CD14-positive monocyte (primary cell): ENCODE measurements around the gene NLK. TPM values are rescaled to one million over a fixed set of nuclear protein-coding genes. Genes with fewer than 3 reads are reported as not detected.

Source experiments
- DNase-seq, 3 donors: peaks; one replicate each; pipeline ENCODE4 v3.0.0-alpha.2; 2011 to 2022
- H2AFZ ChIP-seq: 2 replicates; pipeline ENCODE4 v1.6.0; 2012; ENCODE audit warnings: mild to moderate bottlenecking, low read depth, low read length, inconsistent platforms; ENCODE audit not compliant: insufficient read depth, poor library complexity, severe bottlenecking
- H3K27ac ChIP-seq, 2 donors: 1 replicate in 1 of 2; 2 replicates in 1 of 2; pipeline ENCODE4 v1.5.1; 2012 to 2013; ENCODE audit warnings: low read length in 2 of 2, control low read depth in 1 of 2, inconsistent platforms in 1 of 2, low read depth in 1 of 2, mild to moderate bottlenecking in 1 of 2
- H3K27me3 ChIP-seq, 2 donors: one replicate each; pipeline versions ENCODE4 v1.6.0 to v1.6.1; 2011 to 2013; ENCODE audit warnings: low read length in 2 of 2; ENCODE audit not compliant: control insufficient read depth in 2 of 2, insufficient read depth in 2 of 2
- H3K36me3 ChIP-seq, 2 donors: replicated peaks in 1 of 2; 1 replicate in 1 of 2; 2 replicates in 1 of 2; pipeline versions ENCODE4 v1.5.1 to v1.6.1; 2012 to 2013; ENCODE audit warnings: low read length in 2 of 2, control low read depth in 1 of 2, inconsistent platforms in 1 of 2, mild to moderate bottlenecking in 1 of 2; ENCODE audit not compliant: insufficient read depth in 2 of 2, control insufficient read depth in 1 of 2
- H3K4me1 ChIP-seq, 2 donors: 1 replicate in 1 of 2; 2 replicates in 1 of 2; pipeline versions ENCODE4 v1.5.1 to v1.6.1; 2012 to 2013; ENCODE audit warnings: low read length in 2 of 2, control low read depth in 1 of 2, inconsistent platforms in 1 of 2, mild to moderate bottlenecking in 1 of 2, moderate library complexity in 1 of 2; ENCODE audit not compliant: insufficient read depth in 2 of 2, control insufficient read depth in 1 of 2
- H3K4me2 ChIP-seq: replicated peaks from 2 replicates; pipeline ENCODE3; 2012; ENCODE audit warnings: low read length, moderate library complexity, mild to moderate bottlenecking; ENCODE audit not compliant: poor library complexity, severe bottlenecking; ENCODE audit errors: extremely low read depth
- H3K4me3 ChIP-seq, 3 experiments: fragments of 200-600 bp in 1 of 3; sonication (generic) in 1 of 3; replicated peaks in 1 of 3; 1 replicate in 2 of 3; 2 replicates in 1 of 3; pipeline ENCODE4 v1.5.1; 2011 to 2013; ENCODE audit warnings: low read length in 3 of 3, mild to moderate bottlenecking in 3 of 3, control low read depth in 2 of 3, low read depth in 2 of 3, inconsistent platforms in 1 of 3, moderate library complexity in 1 of 3
- H3K79me2 ChIP-seq: 2 replicates; pipeline ENCODE4 v1.6.0; 2012; ENCODE audit warnings: mild to moderate bottlenecking, control low read depth, inconsistent platforms, low read length, moderate library complexity; ENCODE audit not compliant: insufficient read depth
- H3K9ac ChIP-seq: 2 replicates; pipeline ENCODE4 v1.6.0; 2017; ENCODE audit warnings: low read length, mild to moderate bottlenecking; ENCODE audit not compliant: insufficient read depth, poor library complexity, severe bottlenecking
- H3K9me3 ChIP-seq, 2 donors: replicated peaks in 1 of 2; 1 replicate in 1 of 2; 2 replicates in 1 of 2; pipeline versions ENCODE4 v1.5.1 to v1.6.1; 2012 to 2013; ENCODE audit warnings: low read length in 2 of 2, control low read depth in 1 of 2; ENCODE audit not compliant: control insufficient read depth in 1 of 2, insufficient read depth in 1 of 2
- H4K20me1 ChIP-seq: 2 replicates; pipeline ENCODE4 v1.6.0; 2012; ENCODE audit warnings: mild to moderate bottlenecking, low read length, control low read depth, moderate library complexity; ENCODE audit not compliant: insufficient read depth
- H3K27ac Mint-ChIP-seq, 7 donors: one replicate each; pipeline ENCODE4 v1.8.0; 2020; ENCODE audit warnings: mild to moderate bottlenecking in 7 of 7, mixed read lengths in 7 of 7, moderate library complexity in 6 of 7, inconsistent platforms in 2 of 7
- H3K27me3 Mint-ChIP-seq, 3 donors: one replicate each; pipeline ENCODE4 v1.8.0; 2021 to 2022; ENCODE audit warnings: low read depth in 3 of 3, mild to moderate bottlenecking in 3 of 3, mixed read lengths in 3 of 3, moderate library complexity in 3 of 3, inconsistent platforms in 1 of 3
- H3K36me3 Mint-ChIP-seq, 2 donors: one replicate each; pipeline ENCODE4 v1.8.0; 2020; ENCODE audit warnings: mixed read lengths in 2 of 2, inconsistent platforms in 1 of 2, mild to moderate bottlenecking in 1 of 2
- H3K4me1 Mint-ChIP-seq: one replicate; pipeline ENCODE4 v1.8.0; 2020; ENCODE audit warnings: mild to moderate bottlenecking, mixed read lengths
- H3K4me3 Mint-ChIP-seq, 2 donors: one replicate each; pipeline ENCODE4 v1.8.0; 2020; ENCODE audit warnings: mild to moderate bottlenecking in 2 of 2, mixed read lengths in 2 of 2, moderate library complexity in 1 of 2
- H3K9me3 Mint-ChIP-seq, 7 donors: one replicate each; pipeline ENCODE4 v1.8.0; 2020 to 2022; ENCODE audit warnings: mixed read lengths in 7 of 7, mild to moderate bottlenecking in 6 of 7, moderate library complexity in 6 of 7, inconsistent platforms in 2 of 7
- WGBS: methylation state at CpG from one replicate; pipeline ENCODE4 v1.1.5; 2013; ENCODE audit warnings: missing lambda C conversion rate; ENCODE audit not compliant: insufficient coverage; 5-methylcytosine and 5-hydroxymethylcytosine counted together
- intact Hi-C, 2 donors: fragments of 100-400 bp; cut with micrococcal nuclease; formaldehyde crosslinking; loops; one replicate each; pipeline versions ENCODE4 v1.15.0 to v1.15.1; 2023
- polyA plus RNA-seq, 3 donors: library from polyadenylated mRNA; depleted of rRNA in 1 of 3; unstranded in 2 of 3; stranded (reverse) in 1 of 3; fragments of 300-500 nt in 2 of 3; fragments of >200 nt in 1 of 3; fragmentation: Illumina TruSeq in 2 of 3; gene quantifications; 1 replicate in 2 of 3; 2 replicates in 1 of 3; pipeline ENCODE4 v1.2.3, GENCODE V29; 2012 to 2021
- TF ChIP-seq, protein P1 (sequence below): fragments of 200-600 bp; IDR thresholded peaks from one replicate; pipeline ENCODE4 v1.8.0; 2022; ENCODE audit warnings: antibody characterized with exemption, mild to moderate bottlenecking

NLK gene
- polyA plus RNA-seq, 3 donors, result 1.7 to 6.5 (median 2.0) TPM

- Mint-ChIP-seq H3K36me3 (peaks cover 13 to 15% of the 10 kb centered on the region in 2 donors), H3K27me3 (no peaks in the 10 kb centered on the region), H3K4me1 (peaks cover 13% of the 10 kb centered on the region), H3K4me3 (no peak overlapping the region), H3K9me3 (peaks cover 0 to 3% (median 0%) of the 10 kb centered on the region in 7 donors), H3K27ac (peak overlapping the region in 1 of 7 donors; percentile 30)
- no peak overlapping the region for H3K27ac ChIP-seq
- intact Hi-C loops, result no loop called here
- no peak overlapping the region for H3K9ac ChIP-seq
- H2AFZ ChIP-seq, result no peak overlapping the region
- no peaks in the 10 kb centered on the region for H3K9me3 ChIP-seq
- H4K20me1 ChIP-seq, result no peaks in the 10 kb centered on the region
- DNase-seq, result no peak
- no peak overlapping the region for H3K4me2 ChIP-seq
- no peak overlapping the region for H3K4me3 ChIP-seq
- H3K27me3 ChIP-seq, result no peaks in the 10 kb centered on the region
- peaks cover 6 to 17% of the 10 kb centered on the region in 2 donors for H3K36me3 ChIP-seq
- H3K4me1 ChIP-seq, result peaks cover 0 to 7% of the 10 kb centered on the region in 2 donors
- no CpG with 5 or more reads among the region's 2 CpGs for WGBS
- TF ChIP-seq, protein P1, sequence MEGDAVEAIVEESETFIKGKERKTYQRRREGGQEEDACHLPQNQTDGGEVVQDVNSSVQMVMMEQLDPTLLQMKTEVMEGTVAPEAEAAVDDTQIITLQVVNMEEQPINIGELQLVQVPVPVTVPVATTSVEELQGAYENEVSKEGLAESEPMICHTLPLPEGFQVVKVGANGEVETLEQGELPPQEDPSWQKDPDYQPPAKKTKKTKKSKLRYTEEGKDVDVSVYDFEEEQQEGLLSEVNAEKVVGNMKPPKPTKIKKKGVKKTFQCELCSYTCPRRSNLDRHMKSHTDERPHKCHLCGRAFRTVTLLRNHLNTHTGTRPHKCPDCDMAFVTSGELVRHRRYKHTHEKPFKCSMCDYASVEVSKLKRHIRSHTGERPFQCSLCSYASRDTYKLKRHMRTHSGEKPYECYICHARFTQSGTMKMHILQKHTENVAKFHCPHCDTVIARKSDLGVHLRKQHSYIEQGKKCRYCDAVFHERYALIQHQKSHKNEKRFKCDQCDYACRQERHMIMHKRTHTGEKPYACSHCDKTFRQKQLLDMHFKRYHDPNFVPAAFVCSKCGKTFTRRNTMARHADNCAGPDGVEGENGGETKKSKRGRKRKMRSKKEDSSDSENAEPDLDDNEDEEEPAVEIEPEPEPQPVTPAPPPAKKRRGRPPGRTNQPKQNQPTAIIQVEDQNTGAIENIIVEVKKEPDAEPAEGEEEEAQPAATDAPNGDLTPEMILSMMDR, result no peak
- H3K79me2 ChIP-seq, result no peaks in the 10 kb centered on the region
These were observed 118.1 kb downstream of the NLK start for GRCh38 chr17:28160610-28161009.

DNA sequence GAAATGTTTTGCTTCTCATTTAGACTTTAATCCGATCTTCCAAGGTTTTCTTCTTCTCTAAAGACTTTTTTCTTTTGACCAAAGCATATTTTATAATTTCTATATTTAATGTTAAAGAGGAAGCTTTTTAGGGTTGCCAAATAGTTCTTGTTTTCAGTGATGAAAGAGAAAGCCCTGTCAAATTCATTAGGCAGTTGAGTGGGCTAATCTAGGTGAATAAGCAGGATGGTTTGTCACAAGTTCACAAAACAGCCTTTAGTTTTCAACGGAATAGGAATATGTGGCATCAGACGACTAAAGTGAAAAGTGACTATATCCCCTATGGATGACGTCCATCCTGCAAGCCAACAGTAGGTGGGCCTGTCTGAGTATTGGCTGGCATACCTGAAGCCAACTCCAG is 118.8 kb downstream of the NLK start:
- no peak for DNase-seq
- Histone ChIP-seq H3K27ac (peak overlapping the region in 1 of 2 donors; percentile 27), H3K79me2 (no peaks in the 10 kb centered on the region), H3K4me1 (peaks cover 0 to 7% of the 10 kb centered on the region in 2 donors), H3K27me3 (no peaks in the 10 kb centered on the region), H4K20me1 (no peaks in the 10 kb centered on the region), H3K36me3 (peaks cover 6 to 17% of the 10 kb centered on the region in 2 donors), H3K9me3 (no peaks in the 10 kb centered on the region), H3K4me3 (no peak overlapping the region), H3K9ac (no peak overlapping the region), H2AFZ (no peak overlapping the region), H3K4me2 (no peak overlapping the region)
- H3K27ac Mint-ChIP-seq, result peak overlapping the region in 3 of 7 donors; percentile 17 to 79 (median 66)
- no CpG with 5 or more reads among the region's 4 CpGs for WGBS
- H3K9me3 Mint-ChIP-seq, result peaks cover 0 to 3% (median 0%) of the 10 kb centered on the region in 7 donors
- peaks cover 13% of the 10 kb centered on the region for H3K4me1 Mint-ChIP-seq
- H3K27me3 Mint-ChIP-seq, result no peaks in the 10 kb centered on the region
- TF ChIP-seq, protein P1, result no peak
- intact Hi-C loops, result no loop called here
- H3K36me3 Mint-ChIP-seq, result peaks cover 17 to 18% of the 10 kb centered on the region in 2 donors
- H3K4me3 Mint-ChIP-seq, result no peak overlapping the region
